Muscle of leg (tissue), 11 donors: ENCODE results near the gene TIMM22. TPM values are rescaled to one million over a fixed set of nuclear protein-coding genes. Genes with fewer than 3 reads are reported as not detected.
A peak's percentile ranks its signal among the peaks of the same experiment; 100 is the strongest.

Experiments
- DNase-seq: peaks from one replicate; pipeline ENCODE4 v3.0.0; 2013
- H3K27ac ChIP-seq: one replicate; pipeline ENCODE4 v1.5.1; 2013; ENCODE audit warnings: mild to moderate bottlenecking, low read length, control low read depth
- H3K27me3 ChIP-seq: one replicate; pipeline ENCODE4 v1.6.1; 2013; ENCODE audit warnings: low read length; ENCODE audit not compliant: control insufficient read depth, insufficient read depth
- H3K36me3 ChIP-seq: one replicate; pipeline ENCODE4 v1.6.1; 2013; ENCODE audit warnings: low read length; ENCODE audit not compliant: control insufficient read depth, insufficient read depth
- H3K4me1 ChIP-seq: one replicate; pipeline ENCODE4 v1.6.1; 2013; ENCODE audit warnings: low read length; ENCODE audit not compliant: control insufficient read depth, insufficient read depth
- H3K4me3 ChIP-seq: one replicate; pipeline ENCODE4 v1.5.1; 2013; ENCODE audit warnings: low read length, control low read depth
- H3K9me3 ChIP-seq: replicated peaks from 2 replicates; pipeline ENCODE4 v1.6.1; 2013; ENCODE audit warnings: low read depth, low read length; ENCODE audit not compliant: control insufficient read depth
- WGBS: methylation state at CpG from one replicate; pipeline ENCODE4 v1.1.5; 2013; ENCODE audit warnings: missing lambda C conversion rate; ENCODE audit not compliant: insufficient coverage; 5-methylcytosine and 5-hydroxymethylcytosine counted together
- polyA plus RNA-seq, 8 donors: library from polyadenylated mRNA; unstranded; fragments of 120-200 nt; gene quantifications; one replicate each; pipeline versions ENCODE4 v1.2.1 to v1.2.3, GENCODE V29; 2013; ENCODE audit warnings: inconsistent platforms in 1 of 8, low replicate concordance in 1 of 8; ENCODE audit not compliant: insufficient read length in 8 of 8, insufficient read depth in 1 of 8
- total RNA-seq: library from RNA; stranded (reverse); fragments of 120-200 nt; gene quantifications from one replicate; pipeline ENCODE4 v1.2.4, GENCODE V29; 2013

TIMM22 gene
- total and polyA plus RNA-seq, 9 donors, result 14.9 to 17.8 (median 16.4) TPM

- H3K27ac ChIP-seq, result peak overlapping the region; percentile 87
- WGBS, result 67% methylated on average over 18 of the region's 20 CpGs
- peaks cover 51% of the 10 kb centered on the region for H3K4me1 ChIP-seq
- no peaks in the 10 kb centered on the region for H3K27me3 ChIP-seq
- H3K36me3 ChIP-seq, result peaks cover 15% of the 10 kb centered on the region
- peak overlapping the region; percentile 45 for H3K4me3 ChIP-seq
- H3K9me3 ChIP-seq, result no peaks in the 10 kb centered on the region
- DNase-seq, result peak; percentile 75
These were observed 33.2 kb downstream of the TIMM22 start for GRCh38 chr17:1029922-1030644.

GRCh38 chr17:1030684-1031532 is 34.0 kb downstream of the TIMM22 start:
- Histone ChIP-seq H3K27ac (peak overlapping the region; percentile 87), H3K9me3 (no peaks in the 10 kb centered on the region), H3K4me3 (peak overlapping the region; percentile 45), H3K4me1 (peaks cover 54% of the 10 kb centered on the region), H3K36me3 (peaks cover 10% of the 10 kb centered on the region), H3K27me3 (no peaks in the 10 kb centered on the region)
- 37% methylated on average over 24 of the region's 45 CpGs for WGBS
- DNase-seq, result peak; percentile 76

GRCh38 chr17:1031711-1032110 is 34.8 kb downstream of the TIMM22 start:
- Histone ChIP-seq H3K27ac (no peak overlapping the region), H3K4me1 (peaks cover 56% of the 10 kb centered on the region), H3K27me3 (no peaks in the 10 kb centered on the region), H3K36me3 (peaks cover 5% of the 10 kb centered on the region), H3K4me3 (peak overlapping the region; percentile 37), H3K9me3 (no peaks in the 10 kb centered on the region)
- WGBS, result 8% methylated on average over 19 of the region's 35 CpGs
- DNase-seq, result peak; percentile 88

- Histone ChIP-seq H3K4me3 (no peak overlapping the region), H3K9me3 (no peaks in the 10 kb centered on the region), H3K4me1 (peaks cover 56% of the 10 kb centered on the region), H3K27ac (no peak overlapping the region), H3K36me3 (peaks cover 5% of the 10 kb centered on the region), H3K27me3 (no peaks in the 10 kb centered on the region)
- WGBS, result 59% methylated on average over 22 of the region's 27 CpGs
- no peak for DNase-seq
These were observed 35.5 kb downstream of the TIMM22 start for GRCh38 chr17:1032391-1032790.

GRCh38 chr17:1033503-1033902 is 36.6 kb downstream of the TIMM22 start:
- H3K27me3 ChIP-seq, result no peaks in the 10 kb centered on the region
- H3K27ac ChIP-seq, result no peak overlapping the region
- H3K36me3 ChIP-seq, result peaks cover 2% of the 10 kb centered on the region
- H3K4me3 ChIP-seq, result no peak overlapping the region
- peaks cover 67% of the 10 kb centered on the region for H3K4me1 ChIP-seq
- H3K9me3 ChIP-seq, result no peaks in the 10 kb centered on the region
- WGBS, result 90% methylated on average over 1 of the region's 11 CpGs
- no peak for DNase-seq

GRCh38 chr17:1034652-1035210 is 37.8 kb downstream of the TIMM22 start:
- Histone ChIP-seq H3K27me3 (no peaks in the 10 kb centered on the region), H3K36me3 (no peaks in the 10 kb centered on the region), H3K9me3 (no peaks in the 10 kb centered on the region), H3K27ac (no peak overlapping the region), H3K4me3 (no peak overlapping the region), H3K4me1 (peaks cover 67% of the 10 kb centered on the region)
- no peak for DNase-seq
- 65% methylated on average over 9 of the region's 20 CpGs for WGBS

GRCh38 chr17:1035546-1036170 is 38.7 kb downstream of the TIMM22 start:
- Histone ChIP-seq H3K27me3 (no peaks in the 10 kb centered on the region), H3K4me3 (no peak overlapping the region), H3K27ac (peak overlapping the region; percentile 62), H3K4me1 (peaks cover 67% of the 10 kb centered on the region), H3K9me3 (no peaks in the 10 kb centered on the region), H3K36me3 (no peaks in the 10 kb centered on the region)
- WGBS, result 34% methylated on average over 12 of the region's 17 CpGs
- no peak for DNase-seq

- no peak for DNase-seq
- Histone ChIP-seq H3K4me1 (peaks cover 64% of the 10 kb centered on the region), H3K36me3 (no peaks in the 10 kb centered on the region), H3K27me3 (no peaks in the 10 kb centered on the region), H3K4me3 (no peak overlapping the region), H3K9me3 (no peaks in the 10 kb centered on the region), H3K27ac (peak overlapping the region; percentile 62)
- 82% methylated on average over 14 of the region's 24 CpGs for WGBS
These were observed 39.4 kb downstream of the TIMM22 start for GRCh38 chr17:1036171-1036844.

GRCh38 chr17:1036845-1037237 is 39.9 kb downstream of the TIMM22 start:
- WGBS, result 80% methylated on average over 2 of the region's 2 CpGs
- H3K36me3 ChIP-seq, result peaks cover 2% of the 10 kb centered on the region
- no peak for DNase-seq
- peaks cover 62% of the 10 kb centered on the region for H3K4me1 ChIP-seq
- H3K4me3 ChIP-seq, result no peak overlapping the region
- H3K27me3 ChIP-seq, result no peaks in the 10 kb centered on the region
- no peaks in the 10 kb centered on the region for H3K9me3 ChIP-seq
- peak overlapping the region; percentile 92 for H3K27ac ChIP-seq
